SK-N-SH (cell line): ENCODE measurements around the gene EBF3. TPM values are rescaled to one million over a fixed set of nuclear protein-coding genes. Genes with fewer than 3 reads are reported as not detected.
A peak's percentile ranks its signal among the peaks of the same experiment; 100 is the strongest.

Source experiments
- CTCF ChIA-PET: fragments of 300-600, 350-600 bp; formaldehyde crosslinking; extraction: SDS; loops from one replicate; lab custom pipeline; 2021; lab: Yijun Ruan, JAX
- POLR2A ChIA-PET: fragments of 350-600 bp; sonication (Branson Sonifier 250); formaldehyde crosslinking; extraction: SDS; loops from one replicate; lab custom pipeline; 2020; ENCODE audit warnings: antibody characterized with exemption, inconsistent platforms; lab: Yijun Ruan, JAX
- DNase-seq: peaks from one replicate; pipeline ENCODE4 v3.0.0; 2012
- H2AFZ ChIP-seq: fragments of 200-600 bp; sonication (generic); 2 replicates; pipeline ENCODE4 v1.8.1; 2016; ENCODE audit warnings: antibody characterized with exemption, mild to moderate bottlenecking, low read depth
- H3F3A ChIP-seq: fragments of 200-600 bp; sonication (generic); replicated peaks from 2 replicates; pipeline ENCODE3; 2016; ENCODE audit warnings: antibody characterized with exemption, mild to moderate bottlenecking; ENCODE audit not compliant: insufficient read depth
- H3K27ac ChIP-seq, 2 experiments: fragments of 200-500 bp in 1 of 2; fragments of 200-600 bp in 1 of 2; sonication (Bioruptor generic) in 1 of 2; sonication (generic), shearing (Covaris generic) in 1 of 2; 2 replicates each; pipeline versions ENCODE4 v1.5.1 to v1.6.1; 2014 to 2016; ENCODE audit warnings: low read depth in 2 of 2, inconsistent platforms in 1 of 2, low read length in 1 of 2, mild to moderate bottlenecking in 1 of 2, mixed read lengths in 1 of 2
- H3K27me3 ChIP-seq: fragments of 200-600 bp; sonication (generic), shearing (Covaris generic); 2 replicates; pipeline ENCODE4 v1.6.1; 2016; ENCODE audit warnings: mixed run types; ENCODE audit not compliant: insufficient read depth
- H3K36me3 ChIP-seq, 2 experiments: fragments of 200-500 bp in 1 of 2; fragments of 200-600 bp in 1 of 2; sonication (Bioruptor generic) in 1 of 2; sonication (generic) in 1 of 2; replicated peaks in 1 of 2; 2 replicates each; pipeline versions ENCODE3 to v1.5.1; 2014 to 2016; ENCODE audit warnings: low read length in 1 of 2, mild to moderate bottlenecking in 1 of 2; ENCODE audit not compliant: insufficient read depth in 2 of 2, control insufficient read depth in 1 of 2
- H3K4me1 ChIP-seq, 2 experiments: fragments of 200-500 bp in 1 of 2; fragments of 200-600 bp in 1 of 2; sonication (Bioruptor generic) in 1 of 2; sonication (generic), shearing (Covaris generic) in 1 of 2; 2 replicates each; pipeline versions ENCODE4 v1.5.1 to v1.6.1; 2014 to 2016; ENCODE audit warnings: low read depth in 1 of 2, low read length in 1 of 2, mixed run types in 1 of 2; ENCODE audit not compliant: insufficient read depth in 2 of 2, control insufficient read depth in 1 of 2
- H3K4me2 ChIP-seq: fragments of 200-600 bp; sonication (generic), shearing (Covaris generic); 2 replicates; pipeline ENCODE4 v1.6.1; 2017; ENCODE audit warnings: mixed run types
- H3K4me3 ChIP-seq, 2 experiments: fragments of 200-500 bp in 1 of 2; fragments of 200-600 bp in 1 of 2; sonication (Bioruptor generic) in 1 of 2; sonication (generic), shearing (Covaris generic) in 1 of 2; 2 replicates each; pipeline versions ENCODE4 v1.5.1 to v1.8.1; 2014 to 2016; ENCODE audit warnings: low read depth in 2 of 2, inconsistent platforms in 1 of 2, low read length in 1 of 2, mild to moderate bottlenecking in 1 of 2, mixed read lengths in 1 of 2, moderate library complexity in 1 of 2
- H3K79me2 ChIP-seq: fragments of 200-600 bp; sonication (generic); 2 replicates; pipeline ENCODE4 v1.8.1; 2017; ENCODE audit warnings: mild to moderate bottlenecking; ENCODE audit not compliant: insufficient read depth
- H3K9ac ChIP-seq: fragments of 200-600 bp; sonication (generic); 2 replicates; pipeline ENCODE4 v1.6.1; 2017; ENCODE audit warnings: mixed run types
- H3K9me2 ChIP-seq: fragments of 200-600 bp; sonication (generic); 2 replicates; pipeline ENCODE4 v1.6.1; 2017; ENCODE audit warnings: mixed run types
- H3K9me3 ChIP-seq: fragments of 200-600 bp; sonication (generic); 2 replicates; pipeline ENCODE4 v1.6.1; 2017; ENCODE audit warnings: mixed run types, mild to moderate bottlenecking, moderate library complexity
- H4K20me1 ChIP-seq: fragments of 200-600 bp; sonication (generic); 2 replicates; pipeline ENCODE4 v1.6.1; 2017; ENCODE audit warnings: mild to moderate bottlenecking, mixed run types; ENCODE audit not compliant: insufficient read depth
- EZH2phosphoT487 ChIP-seq: fragments of 200-600 bp; sonication (generic); IDR thresholded peaks from 2 replicates; pipeline ENCODE4 v1.6.1; 2017; ENCODE audit warnings: low read depth, mixed run types, mild to moderate bottlenecking, antibody characterized with exemption, moderate library complexity, borderline replicate concordance
- FOXJ3 ChIP-seq: sonication (generic); formaldehyde crosslinking; IDR thresholded peaks from 2 replicates; pipeline ENCODE4 v1.5.1; 2020; ENCODE audit warnings: mild to moderate bottlenecking, missing genetic modification reagents
- GATA2 ChIP-seq: sonication (generic); formaldehyde crosslinking; IDR thresholded peaks from 2 replicates; pipeline ENCODE4 v1.5.0; 2020; ENCODE audit warnings: mild to moderate bottlenecking, missing genetic modification reagents
- NRF1 ChIP-seq: IDR thresholded peaks from 2 replicates; pipeline ENCODE4 v1.6.1; 2012; ENCODE audit warnings: low read depth, mild to moderate bottlenecking, low read length
- POLR2AphosphoS5 ChIP-seq: IDR thresholded peaks from 2 replicates; pipeline ENCODE4 v1.6.1; 2012; ENCODE audit warnings: low read depth, low read length
- RAD21 ChIP-seq: IDR thresholded peaks from 2 replicates; pipeline ENCODE4 v1.6.1; 2012; ENCODE audit warnings: mild to moderate bottlenecking, low read length
- RCOR1 ChIP-seq: fragments of 150-350 bp; IDR thresholded peaks from 2 replicates; pipeline ENCODE4 v1.6.1; 2017; ENCODE audit warnings: antibody characterized with exemption, low read length
- RFX5 ChIP-seq: IDR thresholded peaks from 2 replicates; pipeline ENCODE4 v1.6.1; 2012; ENCODE audit warnings: mild to moderate bottlenecking, improper control_type of control experiment, low read length
- TCF12 ChIP-seq: IDR thresholded peaks from 2 replicates; pipeline ENCODE4 v1.4.0; 2012
- WGBS: methylation state at CpG from one replicate; pipeline ENCODE4 v1.1.6; 2017; ENCODE audit warnings: low lambda C conversion rate; 5-methylcytosine and 5-hydroxymethylcytosine counted together
- polyA plus RNA-seq, 3 experiments: library from polyadenylated mRNA; depleted of rRNA; stranded (reverse); fragments of >200 nt; gene quantifications; 2 replicates each; pipeline ENCODE4 v1.2.3, GENCODE V29; 2012
- TF ChIP-seq, protein P1 (sequence below): fragments of 200-600 bp; sonication (generic); IDR thresholded peaks from 2 replicates; pipeline ENCODE4 v1.6.1; 2017; ENCODE audit warnings: antibody characterized with exemption, mild to moderate bottlenecking, moderate library complexity
- TF ChIP-seq, protein P2 (sequence below): IDR thresholded peaks from 2 replicates; pipeline ENCODE4 v1.4.0; 2012; ENCODE audit warnings: low read depth, borderline replicate concordance
- TF ChIP-seq, protein P3 (sequence below): IDR thresholded peaks from 2 replicates; pipeline ENCODE4; 2012
- TF ChIP-seq, protein P4 (sequence below): fragments of 150-350 bp; IDR thresholded peaks from 2 replicates; pipeline ENCODE4 v1.6.1; 2016; ENCODE audit warnings: mild to moderate bottlenecking, low read depth, low read length

EBF3 gene
- polyA plus RNA-seq, 1 of the 3 experiments (the other 2 are of a cell fraction), result not detected

DNA sequence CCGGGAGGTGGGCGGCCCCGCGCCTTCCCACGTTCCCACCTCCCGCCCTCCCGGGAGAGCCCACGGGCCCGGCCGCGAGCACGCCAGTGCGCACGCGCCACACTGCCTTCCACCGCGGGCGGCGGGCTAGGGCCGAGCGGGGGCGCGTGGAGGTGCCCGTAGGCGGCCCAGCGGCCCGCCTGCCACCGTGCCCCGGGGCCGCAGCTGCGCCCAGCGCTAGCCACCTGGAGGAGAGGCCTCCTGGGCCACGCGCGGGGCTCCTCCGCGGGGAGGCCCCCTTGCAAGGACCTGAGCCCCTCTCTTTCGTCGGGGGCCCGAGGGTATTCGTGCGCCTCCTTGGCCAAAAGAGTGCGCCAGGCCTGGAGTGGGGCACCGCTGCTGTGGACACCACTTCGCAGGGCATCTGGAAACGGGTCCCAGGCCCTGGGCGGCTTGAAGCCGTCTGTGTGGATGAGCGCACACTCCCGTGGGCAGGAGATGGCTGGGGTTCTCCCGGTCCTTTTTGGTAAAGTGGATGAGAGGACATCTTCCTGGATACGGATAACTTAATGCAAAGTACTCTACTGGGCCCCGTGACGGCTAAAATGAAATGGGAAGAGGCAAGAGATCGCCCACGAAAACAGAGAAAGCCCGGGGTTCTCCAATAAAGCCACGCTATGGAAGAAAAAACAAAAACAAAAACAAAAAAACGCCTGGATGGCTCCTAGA is 9.0 kb upstream of the EBF3 start (continued):
- TF ChIP-seq, protein P1, sequence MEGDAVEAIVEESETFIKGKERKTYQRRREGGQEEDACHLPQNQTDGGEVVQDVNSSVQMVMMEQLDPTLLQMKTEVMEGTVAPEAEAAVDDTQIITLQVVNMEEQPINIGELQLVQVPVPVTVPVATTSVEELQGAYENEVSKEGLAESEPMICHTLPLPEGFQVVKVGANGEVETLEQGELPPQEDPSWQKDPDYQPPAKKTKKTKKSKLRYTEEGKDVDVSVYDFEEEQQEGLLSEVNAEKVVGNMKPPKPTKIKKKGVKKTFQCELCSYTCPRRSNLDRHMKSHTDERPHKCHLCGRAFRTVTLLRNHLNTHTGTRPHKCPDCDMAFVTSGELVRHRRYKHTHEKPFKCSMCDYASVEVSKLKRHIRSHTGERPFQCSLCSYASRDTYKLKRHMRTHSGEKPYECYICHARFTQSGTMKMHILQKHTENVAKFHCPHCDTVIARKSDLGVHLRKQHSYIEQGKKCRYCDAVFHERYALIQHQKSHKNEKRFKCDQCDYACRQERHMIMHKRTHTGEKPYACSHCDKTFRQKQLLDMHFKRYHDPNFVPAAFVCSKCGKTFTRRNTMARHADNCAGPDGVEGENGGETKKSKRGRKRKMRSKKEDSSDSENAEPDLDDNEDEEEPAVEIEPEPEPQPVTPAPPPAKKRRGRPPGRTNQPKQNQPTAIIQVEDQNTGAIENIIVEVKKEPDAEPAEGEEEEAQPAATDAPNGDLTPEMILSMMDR, result no peak
- TF ChIP-seq RCOR1 (no peak), FOXJ3 (CRISPR knock-in tag) (no peak), NRF1 (no peak), POLR2AphosphoS5 (no peak), TCF12 (no peak)
- TF ChIP-seq, protein P2, sequence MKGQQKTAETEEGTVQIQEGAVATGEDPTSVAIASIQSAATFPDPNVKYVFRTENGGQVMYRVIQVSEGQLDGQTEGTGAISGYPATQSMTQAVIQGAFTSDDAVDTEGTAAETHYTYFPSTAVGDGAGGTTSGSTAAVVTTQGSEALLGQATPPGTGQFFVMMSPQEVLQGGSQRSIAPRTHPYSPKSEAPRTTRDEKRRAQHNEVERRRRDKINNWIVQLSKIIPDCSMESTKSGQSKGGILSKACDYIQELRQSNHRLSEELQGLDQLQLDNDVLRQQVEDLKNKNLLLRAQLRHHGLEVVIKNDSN, result no peak

DNA sequence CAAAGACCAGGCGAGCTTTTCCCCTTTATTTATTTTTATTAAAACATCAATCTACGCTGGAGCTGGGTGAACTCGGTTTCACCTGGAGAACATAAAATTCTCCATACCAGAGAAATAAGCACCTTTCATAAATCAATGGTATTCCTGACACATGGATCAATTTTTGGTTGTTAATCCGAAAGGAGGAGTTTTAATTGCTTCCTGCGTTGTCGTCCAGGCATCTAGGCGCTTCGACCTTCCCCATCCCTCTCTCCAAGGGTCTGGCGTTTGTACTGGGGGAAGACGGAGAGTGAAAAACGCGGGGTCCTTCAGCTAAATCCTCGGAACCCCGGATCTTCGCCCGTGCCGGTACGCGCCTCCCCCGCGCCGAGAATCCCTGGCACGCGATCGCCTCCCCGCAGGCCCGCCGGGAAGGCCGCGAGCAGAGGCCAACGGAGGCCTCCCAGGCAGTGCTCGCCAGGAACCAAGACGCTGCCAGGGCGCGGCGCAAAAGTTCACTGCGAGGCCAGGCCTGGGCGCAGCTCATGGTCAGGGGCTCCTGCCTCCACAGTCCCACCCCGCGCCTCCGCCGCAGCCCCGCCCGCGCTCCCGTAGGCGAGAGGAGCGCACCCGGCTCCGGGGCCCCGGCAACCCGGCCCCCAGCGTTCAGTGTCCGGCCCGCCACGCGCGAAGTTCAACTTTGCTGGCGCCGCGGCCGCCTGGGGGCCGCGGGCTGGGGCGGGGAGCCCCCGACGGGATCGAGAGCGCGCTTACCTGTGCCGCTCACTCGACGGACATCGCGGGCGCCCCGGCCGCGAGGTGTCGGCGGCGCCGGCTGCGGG is 8.3 kb upstream of the EBF3 start:
- Histone ChIP-seq H3K4me1 (no peaks in the 10 kb centered on the region; a peak in 1 of 4 replicates), H3K9me2 (no peaks in the 10 kb centered on the region), H3K9me3 (no peaks in the 10 kb centered on the region), H3K4me2 (no peak overlapping the region), H3K4me3 (no peak overlapping the region; a peak in 1 of 4 replicates), H3K36me3 (no peaks in the 10 kb centered on the region), H3K27ac (no peak overlapping the region), H4K20me1 (no peaks in the 10 kb centered on the region), H2AFZ (no peak overlapping the region), H3F3A (peaks cover 3% of the 10 kb centered on the region), H3K9ac (no peak overlapping the region), H3K27me3 (peaks cover 41% of the 10 kb centered on the region), H3K79me2 (no peaks in the 10 kb centered on the region)
- TF ChIP-seq, protein P3, sequence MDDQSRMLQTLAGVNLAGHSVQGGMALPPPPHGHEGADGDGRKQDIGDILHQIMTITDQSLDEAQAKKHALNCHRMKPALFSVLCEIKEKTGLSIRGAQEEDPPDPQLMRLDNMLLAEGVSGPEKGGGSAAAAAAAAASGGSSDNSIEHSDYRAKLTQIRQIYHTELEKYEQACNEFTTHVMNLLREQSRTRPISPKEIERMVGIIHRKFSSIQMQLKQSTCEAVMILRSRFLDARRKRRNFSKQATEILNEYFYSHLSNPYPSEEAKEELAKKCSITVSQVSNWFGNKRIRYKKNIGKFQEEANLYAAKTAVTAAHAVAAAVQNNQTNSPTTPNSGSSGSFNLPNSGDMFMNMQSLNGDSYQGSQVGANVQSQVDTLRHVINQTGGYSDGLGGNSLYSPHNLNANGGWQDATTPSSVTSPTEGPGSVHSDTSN, result no peak
- TF ChIP-seq, protein P4, sequence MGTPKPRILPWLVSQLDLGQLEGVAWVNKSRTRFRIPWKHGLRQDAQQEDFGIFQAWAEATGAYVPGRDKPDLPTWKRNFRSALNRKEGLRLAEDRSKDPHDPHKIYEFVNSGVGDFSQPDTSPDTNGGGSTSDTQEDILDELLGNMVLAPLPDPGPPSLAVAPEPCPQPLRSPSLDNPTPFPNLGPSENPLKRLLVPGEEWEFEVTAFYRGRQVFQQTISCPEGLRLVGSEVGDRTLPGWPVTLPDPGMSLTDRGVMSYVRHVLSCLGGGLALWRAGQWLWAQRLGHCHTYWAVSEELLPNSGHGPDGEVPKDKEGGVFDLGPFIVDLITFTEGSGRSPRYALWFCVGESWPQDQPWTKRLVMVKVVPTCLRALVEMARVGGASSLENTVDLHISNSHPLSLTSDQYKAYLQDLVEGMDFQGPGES, result no peak
- 0 out of 2 replicates have a peak, but pooled peaks have one; percentile 35 for TF ChIP-seq EZH2phosphoT487
- no peak for TF ChIP-seq RFX5
- TF ChIP-seq GATA2 (CRISPR knock-in tag), result no peak
- TF ChIP-seq RAD21, result no peak
- peak; percentile 48 for DNase-seq
- 3% methylated on average over 9 of the region's 84 CpGs for WGBS
- CTCF ChIA-PET, result interaction anchor here (0.6 to 5.3 kb wide), 24 partner anchors 11 to 1877 kb away, joined by 3 to 66 read pairs (median 4); no protein-coding TSS in a partner anchor
- POLR2A ChIA-PET, result no interaction called here
